ENCODE measurements around the gene GFPT2. TPM values are rescaled to one million over a fixed set of nuclear protein-coding genes. Genes with fewer than 3 reads are reported as not detected.

GFPT2 gene
- total RNA-seq, 4 donors from 2014 or later, result 2.5 to 8.4 (median 3.8) TPM

GRCh38 chr5:180376511-180376910 lies 23.4 kb upstream of the GFPT2 start:
- H3K4me3 ChIP-seq (ENCODE audit: low read depth, poor library complexity, severe bottlenecking), result no peak overlapping the region
- 69 to 81% methylated on average over 6 of the region's 6 CpGs for WGBS, 2 donors
- TF ChIP-seq, protein P1, sequence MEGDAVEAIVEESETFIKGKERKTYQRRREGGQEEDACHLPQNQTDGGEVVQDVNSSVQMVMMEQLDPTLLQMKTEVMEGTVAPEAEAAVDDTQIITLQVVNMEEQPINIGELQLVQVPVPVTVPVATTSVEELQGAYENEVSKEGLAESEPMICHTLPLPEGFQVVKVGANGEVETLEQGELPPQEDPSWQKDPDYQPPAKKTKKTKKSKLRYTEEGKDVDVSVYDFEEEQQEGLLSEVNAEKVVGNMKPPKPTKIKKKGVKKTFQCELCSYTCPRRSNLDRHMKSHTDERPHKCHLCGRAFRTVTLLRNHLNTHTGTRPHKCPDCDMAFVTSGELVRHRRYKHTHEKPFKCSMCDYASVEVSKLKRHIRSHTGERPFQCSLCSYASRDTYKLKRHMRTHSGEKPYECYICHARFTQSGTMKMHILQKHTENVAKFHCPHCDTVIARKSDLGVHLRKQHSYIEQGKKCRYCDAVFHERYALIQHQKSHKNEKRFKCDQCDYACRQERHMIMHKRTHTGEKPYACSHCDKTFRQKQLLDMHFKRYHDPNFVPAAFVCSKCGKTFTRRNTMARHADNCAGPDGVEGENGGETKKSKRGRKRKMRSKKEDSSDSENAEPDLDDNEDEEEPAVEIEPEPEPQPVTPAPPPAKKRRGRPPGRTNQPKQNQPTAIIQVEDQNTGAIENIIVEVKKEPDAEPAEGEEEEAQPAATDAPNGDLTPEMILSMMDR (IDR thresholded peaks at IDR 0.05), result no peak
- TF ChIP-seq POLR2A (IDR thresholded peaks at IDR 0.05), result no peak
- no peak for DNase-seq (ENCODE audit: low spot score in 2 of 2)
- intact Hi-C loops (cut with DNase I; ENCODE audit: low total_unique reads), result no loop called here

DNA sequence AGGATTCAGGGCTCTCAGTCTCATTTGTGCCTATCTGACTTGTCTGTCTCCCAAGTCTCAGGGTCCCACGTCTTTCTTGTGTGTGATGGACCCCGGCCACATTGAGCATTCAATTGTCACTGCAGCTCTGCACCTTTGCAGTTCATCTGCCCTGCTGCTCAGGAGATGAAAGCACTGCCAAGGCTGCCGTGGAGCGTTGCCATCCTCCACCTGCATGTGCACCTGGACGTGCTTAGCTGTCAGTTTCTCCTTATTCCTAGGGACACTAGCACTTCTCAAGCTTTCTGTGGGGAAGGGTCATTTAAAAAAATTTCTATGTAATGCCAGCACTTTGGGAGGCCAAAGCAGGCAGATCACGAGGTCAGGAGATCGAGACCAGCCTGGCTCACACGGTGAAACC lies 22.8 kb upstream of the GFPT2 start:
- DNase-seq (ENCODE audit: low spot score in 2 of 2), result no peak
- intact Hi-C loops (cut with DNase I; ENCODE audit: low total_unique reads), result no loop called here
- 79 to 80% methylated on average over 8 of the region's 8 CpGs for WGBS, 2 donors
- H3K4me3 ChIP-seq (ENCODE audit: low read depth, poor library complexity, severe bottlenecking), result no peak overlapping the region
- TF ChIP-seq, protein P1 (IDR thresholded peaks at IDR 0.05), result no peak
- no peak for TF ChIP-seq POLR2A (IDR thresholded peaks at IDR 0.05)

GRCh38 chr5:180375291-180375690 lies 22.2 kb upstream of the GFPT2 start:
- DNase-seq (ENCODE audit: low spot score in 2 of 2), result no peak
- no peak for TF ChIP-seq POLR2A (IDR thresholded peaks at IDR 0.05)
- TF ChIP-seq, protein P1 (IDR thresholded peaks at IDR 0.05), result no peak
- WGBS, 2 donors, result 86 to 88% methylated on average over 9 of the region's 9 CpGs
- intact Hi-C loops (cut with DNase I; ENCODE audit: low total_unique reads), result no loop called here
- no peak overlapping the region for H3K4me3 ChIP-seq (ENCODE audit: low read depth, poor library complexity, severe bottlenecking)

DNA sequence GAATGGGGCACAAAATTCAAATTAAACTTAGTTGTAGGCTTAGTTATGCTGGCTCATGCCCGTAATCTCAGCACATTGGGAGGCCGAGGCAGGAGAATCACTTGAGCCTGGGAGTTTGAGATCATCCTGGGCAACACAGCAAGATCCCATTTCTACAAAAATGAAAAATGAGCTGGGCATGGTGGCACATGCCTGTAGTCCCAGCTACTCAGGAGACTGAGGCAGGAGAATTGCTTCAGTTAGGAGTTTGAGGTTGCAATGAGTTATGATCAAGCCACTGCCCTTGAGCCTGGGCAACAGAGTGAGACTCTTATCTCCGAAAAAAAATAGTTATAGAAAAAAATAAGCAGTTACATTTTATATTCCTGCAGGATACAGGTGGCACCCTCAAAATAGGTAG lies 20.7 kb upstream of the GFPT2 start:
- intact Hi-C loops (cut with DNase I; ENCODE audit: low total_unique reads), result no loop called here

GRCh38 chr5:180373454-180373853 lies 20.3 kb upstream of the GFPT2 start:
- no peak for DNase-seq (ENCODE audit: low spot score in 2 of 2)
- no peak overlapping the region for H3K4me3 ChIP-seq (ENCODE audit: low read depth, poor library complexity, severe bottlenecking)
- intact Hi-C loops (cut with DNase I; ENCODE audit: low total_unique reads), result no loop called here
- whole genome bisulfite sequencing, 2 donors, result 93 to 94% methylated on average over 5 of the region's 5 CpGs
- no peak for TF ChIP-seq POLR2A (IDR thresholded peaks at IDR 0.05)
- TF ChIP-seq, protein P1 (IDR thresholded peaks at IDR 0.05), result no peak

More for the DNA sequence above, 20.7 kb upstream of the GFPT2 start:
- DNase-seq (ENCODE audit: low spot score in 2 of 2), result no peak
- H3K4me3 ChIP-seq (ENCODE audit: low read depth, poor library complexity, severe bottlenecking), result no peak overlapping the region
- 91 to 93% methylated on average over 3 of the region's 3 CpGs for WGBS, 2 donors
- no peak for TF ChIP-seq POLR2A (IDR thresholded peaks at IDR 0.05)
- TF ChIP-seq, protein P1 (IDR thresholded peaks at IDR 0.05), result no peak

- intact Hi-C loops (cut with DNase I; ENCODE audit: low total_unique reads), result no loop called here
- 92 to 97% methylated on average over 5 of the region's 5 CpGs for WGBS, 2 donors
- H3K4me3 ChIP-seq (ENCODE audit: low read depth, poor library complexity, severe bottlenecking), result no peak overlapping the region
- no peak for DNase-seq (ENCODE audit: low spot score in 2 of 2)
- no peak for TF ChIP-seq POLR2A (IDR thresholded peaks at IDR 0.05)
- TF ChIP-seq, protein P1 (IDR thresholded peaks at IDR 0.05), result no peak
Measured at GRCh38 chr5:180371949-180372348, 18.8 kb upstream of the GFPT2 start.
